ENCODE data around the gene SMG1. TPM values are rescaled to one million over a fixed set of nuclear protein-coding genes. Genes with fewer than 3 reads are reported as not detected.

Gene SMG1
- total and polyA plus RNA-seq, 2 donors (not counting 1 experiment from before 2014, with no cell fraction given): 30.1 to 101 TPM

GRCh38 chr16:18945233-18945632 is 19.0 kb upstream of the SMG1 start:
- H3K4me3 ChIP-seq (replicated peaks in 1 of 4; ENCODE audit: control extremely low read depth in 1 of 4, insufficient read depth in 1 of 4, low read depth in 3 of 4, low read length in 4 of 4): no peak overlapping the region
- no peaks in the 10 kb centered on the region for H3K36me3 ChIP-seq (ENCODE audit: control insufficient read depth, insufficient read depth, low read length)
- H3K9me3 ChIP-seq (ENCODE audit: control insufficient read depth, insufficient read depth, low read depth, low read length): no peaks in the 10 kb centered on the region
- no peaks in the 10 kb centered on the region for H3K4me1 ChIP-seq (ENCODE audit: control insufficient read depth, extremely low read depth, insufficient read depth, low read length)
- H2AFZ ChIP-seq (ENCODE audit: low read length): no peak overlapping the region
- H3K9ac ChIP-seq (ENCODE audit: insufficient read depth, low read length): no peak overlapping the region
- no peak for DNase-seq (ENCODE audit: low read depth in 2 of 2)
- no peak for TF ChIP-seq EZH2 (IDR thresholded peaks at IDR 0.05; ENCODE audit: low read length, missing control alignments)
- no peak for TF ChIP-seq CTCF (conservative IDR thresholded peaks at IDR 0.05 in 1 of 2, IDR thresholded peaks at IDR 0.05 in 1 of 2; ENCODE audit: low read depth in 1 of 2, low read length in 2 of 2)
- no peak overlapping the region for H3K4me2 ChIP-seq (ENCODE audit: extremely low read depth, insufficient read depth, low read length)
- H4K20me1 ChIP-seq (ENCODE audit: control insufficient read depth, extremely low read depth, insufficient read depth, low read length): no peaks in the 10 kb centered on the region
- no peaks in the 10 kb centered on the region for H3K79me2 ChIP-seq (ENCODE audit: control insufficient read depth, insufficient read depth, low read length)
- H3K27me3 ChIP-seq (ENCODE audit: control insufficient read depth, insufficient read depth, low read length): no peaks in the 10 kb centered on the region
- H3K27ac ChIP-seq (ENCODE audit: insufficient read depth, low read length): no peak overlapping the region

GRCh38 chr16:18943414-18943813 is 17.2 kb upstream of the SMG1 start:
- H3K27me3 ChIP-seq (ENCODE audit: control insufficient read depth, insufficient read depth, low read length): no peaks in the 10 kb centered on the region
- H2AFZ ChIP-seq (ENCODE audit: low read length): no peak overlapping the region
- H3K36me3 ChIP-seq (ENCODE audit: control insufficient read depth, insufficient read depth, low read length): no peaks in the 10 kb centered on the region
- no peak overlapping the region for H3K27ac ChIP-seq (ENCODE audit: insufficient read depth, low read length)
- no peak overlapping the region for H3K4me3 ChIP-seq (replicated peaks in 1 of 4; ENCODE audit: control extremely low read depth in 1 of 4, insufficient read depth in 1 of 4, low read depth in 3 of 4, low read length in 4 of 4)
- no peak overlapping the region for H3K9ac ChIP-seq (ENCODE audit: insufficient read depth, low read length)
- H3K4me1 ChIP-seq (ENCODE audit: control insufficient read depth, extremely low read depth, insufficient read depth, low read length): no peaks in the 10 kb centered on the region
- no peaks in the 10 kb centered on the region for H3K79me2 ChIP-seq (ENCODE audit: control insufficient read depth, insufficient read depth, low read length)
- no peaks in the 10 kb centered on the region for H4K20me1 ChIP-seq (ENCODE audit: control insufficient read depth, extremely low read depth, insufficient read depth, low read length)
- H3K9me3 ChIP-seq (ENCODE audit: control insufficient read depth, insufficient read depth, low read depth, low read length): no peaks in the 10 kb centered on the region
- TF ChIP-seq EZH2 (IDR thresholded peaks at IDR 0.05; ENCODE audit: low read length, missing control alignments): no peak
- no peak for TF ChIP-seq CTCF (conservative IDR thresholded peaks at IDR 0.05 in 1 of 2, IDR thresholded peaks at IDR 0.05 in 1 of 2; ENCODE audit: low read depth in 1 of 2, low read length in 2 of 2)
- no peak overlapping the region for H3K4me2 ChIP-seq (ENCODE audit: extremely low read depth, insufficient read depth, low read length)
- DNase-seq (ENCODE audit: low read depth in 2 of 2): no peak

- Histone ChIP-seq H3K4me1 (ENCODE audit: control insufficient read depth, extremely low read depth, insufficient read depth, low read length) (no peaks in the 10 kb centered on the region), H4K20me1 (ENCODE audit: control insufficient read depth, extremely low read depth, insufficient read depth, low read length) (no peaks in the 10 kb centered on the region), H3K27ac (ENCODE audit: insufficient read depth, low read length) (no peak overlapping the region), H3K4me2 (ENCODE audit: extremely low read depth, insufficient read depth, low read length) (no peak overlapping the region), H3K27me3 (ENCODE audit: control insufficient read depth, insufficient read depth, low read length) (no peaks in the 10 kb centered on the region), H3K4me3 (replicated peaks in 1 of 4; ENCODE audit: control extremely low read depth in 1 of 4, insufficient read depth in 1 of 4, low read depth in 3 of 4, low read length in 4 of 4) (no peak overlapping the region), H2AFZ (ENCODE audit: low read length) (no peak overlapping the region), H3K9me3 (ENCODE audit: control insufficient read depth, insufficient read depth, low read depth, low read length) (no peaks in the 10 kb centered on the region), H3K36me3 (ENCODE audit: control insufficient read depth, insufficient read depth, low read length) (no peaks in the 10 kb centered on the region), H3K9ac (ENCODE audit: insufficient read depth, low read length) (no peak overlapping the region), H3K79me2 (ENCODE audit: control insufficient read depth, insufficient read depth, low read length) (no peaks in the 10 kb centered on the region)
- DNase-seq (ENCODE audit: low read depth in 2 of 2): no peak
- TF ChIP-seq EZH2 (IDR thresholded peaks at IDR 0.05; ENCODE audit: low read length, missing control alignments): no peak
- TF ChIP-seq CTCF (conservative IDR thresholded peaks at IDR 0.05 in 1 of 2, IDR thresholded peaks at IDR 0.05 in 1 of 2; ENCODE audit: low read depth in 1 of 2, low read length in 2 of 2): no peak
Observed at GRCh38 chr16:18942061-18942460, 15.9 kb upstream of the SMG1 start.
